ENCODE data around the gene PLCL2. TPM values are rescaled to one million over a fixed set of nuclear protein-coding genes. Genes with fewer than 3 reads are reported as not detected.

Gene PLCL2
- total and polyA plus RNA-seq, 10 of the 15 experiments (the other 5 are each of a cell fraction or from before 2014, with no cell fraction given), result 7.5 to 37.3 (median 21.7) TPM

DNA sequence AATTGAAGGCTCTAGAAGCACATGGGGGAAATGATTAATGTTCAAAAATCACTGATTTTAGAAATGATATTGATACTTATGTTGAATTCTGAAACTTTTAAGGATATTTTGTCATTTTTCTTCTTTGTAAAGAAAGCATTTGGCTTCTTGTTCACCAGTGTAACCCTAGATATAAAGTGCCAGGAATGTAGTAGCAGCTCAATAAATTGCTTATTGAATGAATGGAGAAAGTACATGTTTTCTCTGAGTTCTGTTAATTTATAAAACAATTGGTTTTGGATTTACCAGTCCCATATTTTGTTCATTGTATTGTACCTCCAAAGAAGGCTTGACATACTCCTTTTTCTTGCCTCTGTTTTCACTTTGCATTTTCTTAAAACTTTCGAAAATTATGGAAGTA is 2.4 kb downstream of the PLCL2 start (continued):
- TF ChIP-seq, protein P1, sequence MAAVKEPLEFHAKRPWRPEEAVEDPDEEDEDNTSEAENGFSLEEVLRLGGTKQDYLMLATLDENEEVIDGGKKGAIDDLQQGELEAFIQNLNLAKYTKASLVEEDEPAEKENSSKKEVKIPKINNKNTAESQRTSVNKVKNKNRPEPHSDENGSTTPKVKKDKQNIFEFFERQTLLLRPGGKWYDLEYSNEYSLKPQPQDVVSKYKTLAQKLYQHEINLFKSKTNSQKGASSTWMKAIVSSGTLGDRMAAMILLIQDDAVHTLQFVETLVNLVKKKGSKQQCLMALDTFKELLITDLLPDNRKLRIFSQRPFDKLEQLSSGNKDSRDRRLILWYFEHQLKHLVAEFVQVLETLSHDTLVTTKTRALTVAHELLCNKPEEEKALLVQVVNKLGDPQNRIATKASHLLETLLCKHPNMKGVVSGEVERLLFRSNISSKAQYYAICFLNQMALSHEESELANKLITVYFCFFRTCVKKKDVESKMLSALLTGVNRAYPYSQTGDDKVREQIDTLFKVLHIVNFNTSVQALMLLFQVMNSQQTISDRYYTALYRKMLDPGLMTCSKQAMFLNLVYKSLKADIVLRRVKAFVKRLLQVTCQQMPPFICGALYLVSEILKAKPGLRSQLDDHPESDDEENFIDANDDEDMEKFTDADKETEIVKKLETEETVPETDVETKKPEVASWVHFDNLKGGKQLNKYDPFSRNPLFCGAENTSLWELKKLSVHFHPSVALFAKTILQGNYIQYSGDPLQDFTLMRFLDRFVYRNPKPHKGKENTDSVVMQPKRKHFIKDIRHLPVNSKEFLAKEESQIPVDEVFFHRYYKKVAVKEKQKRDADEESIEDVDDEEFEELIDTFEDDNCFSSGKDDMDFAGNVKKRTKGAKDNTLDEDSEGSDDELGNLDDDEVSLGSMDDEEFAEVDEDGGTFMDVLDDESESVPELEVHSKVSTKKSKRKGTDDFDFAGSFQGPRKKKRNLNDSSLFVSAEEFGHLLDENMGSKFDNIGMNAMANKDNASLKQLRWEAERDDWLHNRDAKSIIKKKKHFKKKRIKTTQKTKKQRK (IDR thresholded peaks at IDR 0.05; ENCODE audit: low read depth, low read length), result no peak
- TF ChIP-seq CBX3 (IDR thresholded peaks at IDR 0.05; ENCODE audit: borderline replicate concordance, low read depth), result no peak
- no peak for TF ChIP-seq SMARCA5 (IDR thresholded peaks at IDR 0.05)
- TF ChIP-seq ASH2L (IDR thresholded peaks at IDR 0.05; ENCODE audit: borderline replicate concordance, low read depth), result no peak
- TF ChIP-seq, protein P2, sequence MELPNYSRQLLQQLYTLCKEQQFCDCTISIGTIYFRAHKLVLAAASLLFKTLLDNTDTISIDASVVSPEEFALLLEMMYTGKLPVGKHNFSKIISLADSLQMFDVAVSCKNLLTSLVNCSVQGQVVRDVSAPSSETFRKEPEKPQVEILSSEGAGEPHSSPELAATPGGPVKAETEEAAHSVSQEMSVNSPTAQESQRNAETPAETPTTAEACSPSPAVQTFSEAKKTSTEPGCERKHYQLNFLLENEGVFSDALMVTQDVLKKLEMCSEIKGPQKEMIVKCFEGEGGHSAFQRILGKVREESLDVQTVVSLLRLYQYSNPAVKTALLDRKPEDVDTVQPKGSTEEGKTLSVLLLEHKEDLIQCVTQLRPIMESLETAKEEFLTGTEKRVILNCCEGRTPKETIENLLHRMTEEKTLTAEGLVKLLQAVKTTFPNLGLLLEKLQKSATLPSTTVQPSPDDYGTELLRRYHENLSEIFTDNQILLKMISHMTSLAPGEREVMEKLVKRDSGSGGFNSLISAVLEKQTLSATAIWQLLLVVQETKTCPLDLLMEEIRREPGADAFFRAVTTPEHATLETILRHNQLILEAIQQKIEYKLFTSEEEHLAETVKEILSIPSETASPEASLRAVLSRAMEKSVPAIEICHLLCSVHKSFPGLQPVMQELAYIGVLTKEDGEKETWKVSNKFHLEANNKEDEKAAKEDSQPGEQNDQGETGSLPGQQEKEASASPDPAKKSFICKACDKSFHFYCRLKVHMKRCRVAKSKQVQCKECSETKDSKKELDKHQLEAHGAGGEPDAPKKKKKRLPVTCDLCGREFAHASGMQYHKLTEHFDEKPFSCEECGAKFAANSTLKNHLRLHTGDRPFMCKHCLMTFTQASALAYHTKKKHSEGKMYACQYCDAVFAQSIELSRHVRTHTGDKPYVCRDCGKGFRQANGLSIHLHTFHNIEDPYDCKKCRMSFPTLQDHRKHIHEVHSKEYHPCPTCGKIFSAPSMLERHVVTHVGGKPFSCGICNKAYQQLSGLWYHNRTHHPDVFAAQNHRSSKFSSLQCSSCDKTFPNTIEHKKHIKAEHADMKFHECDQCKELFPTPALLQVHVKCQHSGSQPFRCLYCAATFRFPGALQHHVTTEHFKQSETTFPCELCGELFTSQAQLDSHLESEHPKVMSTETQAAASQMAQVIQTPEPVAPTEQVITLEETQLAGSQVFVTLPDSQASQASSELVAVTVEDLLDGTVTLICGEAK (IDR thresholded peaks at IDR 0.05; ENCODE audit: borderline replicate concordance), result no peak

Measured in GM12878 (cell line).